ENCODE measurements around the gene SSC5D.

SSC5D gene

DNA sequence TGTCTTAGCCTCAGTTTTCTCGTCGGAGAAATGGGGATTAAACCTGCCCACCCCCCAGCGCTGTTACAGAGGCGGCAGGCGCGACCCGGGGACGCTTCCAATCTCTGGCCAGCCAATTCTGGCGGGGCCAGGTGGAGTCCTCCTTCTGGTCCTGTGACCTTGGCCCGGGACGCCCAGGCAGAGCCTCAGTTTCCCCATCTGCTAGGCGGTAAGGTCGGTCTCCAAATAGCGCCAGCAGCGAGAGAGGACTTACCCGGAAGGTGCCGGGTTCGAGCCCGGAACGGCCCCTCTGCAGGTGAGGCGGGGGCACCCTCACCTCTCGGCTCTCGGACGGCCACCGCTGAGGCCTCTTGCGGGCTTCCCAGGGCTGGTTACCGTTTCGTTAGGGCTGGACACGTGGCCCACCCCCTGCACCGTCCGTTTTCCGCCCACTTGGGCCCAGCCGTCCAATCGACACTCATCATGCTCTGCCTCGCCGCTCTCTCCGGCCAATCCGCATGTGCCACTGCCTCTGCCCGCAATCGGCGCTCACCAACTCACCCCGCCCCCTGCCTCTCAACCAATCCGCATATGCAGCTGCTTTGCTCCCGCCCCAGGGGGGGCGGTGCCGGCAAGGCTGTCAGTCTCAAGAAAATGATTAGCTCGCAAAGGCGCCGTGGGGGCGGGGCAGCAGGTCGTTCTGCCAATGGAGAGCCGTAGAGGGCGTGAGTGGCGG, 26.8 kb upstream of the SSC5D start, which contains the start of gene ISOC2 (continued):
- TF ChIP-seq, protein P1, sequence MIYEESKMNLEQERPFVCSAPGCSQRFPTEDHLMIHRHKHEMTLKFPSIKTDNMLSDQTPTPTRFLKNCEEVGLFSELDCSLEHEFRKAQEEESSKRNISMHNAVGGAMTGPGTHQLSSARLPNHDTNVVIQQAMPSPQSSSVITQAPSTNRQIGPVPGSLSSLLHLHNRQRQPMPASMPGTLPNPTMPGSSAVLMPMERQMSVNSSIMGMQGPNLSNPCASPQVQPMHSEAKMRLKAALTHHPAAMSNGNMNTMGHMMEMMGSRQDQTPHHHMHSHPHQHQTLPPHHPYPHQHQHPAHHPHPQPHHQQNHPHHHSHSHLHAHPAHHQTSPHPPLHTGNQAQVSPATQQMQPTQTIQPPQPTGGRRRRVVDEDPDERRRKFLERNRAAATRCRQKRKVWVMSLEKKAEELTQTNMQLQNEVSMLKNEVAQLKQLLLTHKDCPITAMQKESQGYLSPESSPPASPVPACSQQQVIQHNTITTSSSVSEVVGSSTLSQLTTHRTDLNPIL (CRISPR knock-in tag; IDR thresholded peaks at IDR 0.05; ENCODE audit: low read depth) = no peak
- TF ChIP-seq, protein P2, sequence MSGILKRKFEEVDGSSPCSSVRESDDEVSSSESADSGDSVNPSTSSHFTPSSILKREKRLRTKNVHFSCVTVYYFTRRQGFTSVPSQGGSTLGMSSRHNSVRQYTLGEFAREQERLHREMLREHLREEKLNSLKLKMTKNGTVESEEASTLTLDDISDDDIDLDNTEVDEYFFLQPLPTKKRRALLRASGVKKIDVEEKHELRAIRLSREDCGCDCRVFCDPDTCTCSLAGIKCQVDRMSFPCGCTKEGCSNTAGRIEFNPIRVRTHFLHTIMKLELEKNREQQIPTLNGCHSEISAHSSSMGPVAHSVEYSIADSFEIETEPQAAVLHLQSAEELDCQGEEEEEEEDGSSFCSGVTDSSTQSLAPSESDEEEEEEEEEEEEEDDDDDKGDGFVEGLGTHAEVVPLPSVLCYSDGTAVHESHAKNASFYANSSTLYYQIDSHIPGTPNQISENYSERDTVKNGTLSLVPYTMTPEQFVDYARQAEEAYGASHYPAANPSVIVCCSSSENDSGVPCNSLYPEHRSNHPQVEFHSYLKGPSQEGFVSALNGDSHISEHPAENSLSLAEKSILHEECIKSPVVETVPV (CRISPR knock-in tag; IDR thresholded peaks at IDR 0.05) = no peak
- TF ChIP-seq TCF4 (CRISPR knock-in tag; IDR thresholded peaks at IDR 0.05; ENCODE audit: borderline replicate concordance) = no peak
- 0 out of 2 replicates have a peak, but pooled peaks have one; percentile 41 for TF ChIP-seq RARB (CRISPR knock-in tag; IDR thresholded peaks at IDR 0.05)
- TF ChIP-seq CSDC2 (CRISPR knock-in tag; IDR thresholded peaks at IDR 0.05) = peak; percentile 82; the same call in 1 of the 2 replicates
- no peak for TF ChIP-seq ZNF70 (CRISPR knock-in tag; IDR thresholded peaks at IDR 0.05)

DNA sequence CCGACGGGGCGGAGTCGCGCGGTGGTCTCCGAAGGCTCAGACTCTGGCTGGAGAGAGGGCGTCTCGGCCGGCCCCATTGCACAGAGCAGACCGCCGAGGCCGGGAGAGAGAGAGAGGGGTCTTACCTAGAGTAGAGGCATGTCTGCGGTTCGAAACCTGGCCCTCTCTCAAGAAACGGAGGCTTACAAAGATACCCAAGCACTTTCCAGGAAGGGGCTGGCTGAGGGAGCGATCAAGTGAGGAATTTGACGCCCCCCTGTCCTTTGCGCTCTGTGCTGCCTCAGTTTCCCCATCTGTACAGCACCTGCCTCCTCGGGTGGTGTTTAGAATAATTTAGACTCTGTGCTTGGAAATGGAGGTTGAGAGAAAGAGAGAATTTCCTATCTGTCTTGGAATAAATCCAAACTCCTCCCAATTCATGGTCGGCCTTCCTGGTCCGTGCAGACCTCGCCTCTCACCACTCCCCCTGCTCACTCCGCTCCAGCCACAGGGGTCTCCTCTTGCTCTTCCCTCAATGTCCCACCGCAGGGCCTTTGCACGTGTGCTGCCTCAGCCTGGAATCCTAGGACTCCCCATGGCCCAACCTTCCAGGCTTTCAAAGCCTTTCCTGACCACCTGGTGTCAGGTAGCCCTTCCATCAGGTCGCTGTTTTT, 26.1 kb upstream of the SSC5D start:
- no peak for ATAC-seq
- TF ChIP-seq ZFP30 (CRISPR knock-in tag; IDR thresholded peaks at IDR 0.05) (0 out of 2 replicates have a peak, but pooled peaks have one; percentile 24), TOX (CRISPR knock-in tag; IDR thresholded peaks at IDR 0.05; ENCODE audit: borderline replicate concordance) (no peak), ARNTL (CRISPR knock-in tag; IDR thresholded peaks at IDR 0.05; ENCODE audit: borderline replicate concordance, low read depth) (no peak), ZNF565 (CRISPR knock-in tag; conservative IDR thresholded peaks at IDR 0.05; ENCODE audit: low read depth) (peak; percentile 57; the same call in 1 of the 2 replicates)

DNA sequence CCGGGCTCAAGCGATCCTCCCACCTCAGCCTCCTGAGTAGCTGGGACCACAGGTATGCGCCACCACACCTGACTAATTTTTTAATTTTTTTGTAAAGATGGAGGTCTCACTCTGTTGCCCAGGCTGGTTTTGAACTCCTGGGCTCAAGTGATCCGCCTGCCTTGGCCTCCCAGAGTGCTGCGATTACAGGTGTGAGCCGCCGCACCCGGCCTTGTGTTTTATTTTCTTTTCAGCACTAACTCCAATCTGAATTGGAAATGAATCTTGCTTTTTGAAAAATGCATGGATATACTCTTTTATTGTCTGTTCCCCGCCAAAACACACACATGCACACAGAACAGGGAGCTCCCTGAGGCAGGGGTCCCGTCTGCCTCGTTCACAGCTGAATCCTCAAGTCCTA, 25.5 kb upstream of the SSC5D start:
- no peak for ATAC-seq
- TF ChIP-seq, protein P3, sequence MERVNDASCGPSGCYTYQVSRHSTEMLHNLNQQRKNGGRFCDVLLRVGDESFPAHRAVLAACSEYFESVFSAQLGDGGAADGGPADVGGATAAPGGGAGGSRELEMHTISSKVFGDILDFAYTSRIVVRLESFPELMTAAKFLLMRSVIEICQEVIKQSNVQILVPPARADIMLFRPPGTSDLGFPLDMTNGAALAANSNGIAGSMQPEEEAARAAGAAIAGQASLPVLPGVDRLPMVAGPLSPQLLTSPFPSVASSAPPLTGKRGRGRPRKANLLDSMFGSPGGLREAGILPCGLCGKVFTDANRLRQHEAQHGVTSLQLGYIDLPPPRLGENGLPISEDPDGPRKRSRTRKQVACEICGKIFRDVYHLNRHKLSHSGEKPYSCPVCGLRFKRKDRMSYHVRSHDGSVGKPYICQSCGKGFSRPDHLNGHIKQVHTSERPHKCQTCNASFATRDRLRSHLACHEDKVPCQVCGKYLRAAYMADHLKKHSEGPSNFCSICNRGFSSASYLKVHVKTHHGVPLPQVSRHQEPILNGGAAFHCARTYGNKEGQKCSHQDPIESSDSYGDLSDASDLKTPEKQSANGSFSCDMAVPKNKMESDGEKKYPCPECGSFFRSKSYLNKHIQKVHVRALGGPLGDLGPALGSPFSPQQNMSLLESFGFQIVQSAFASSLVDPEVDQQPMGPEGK (CRISPR knock-in tag; IDR thresholded peaks at IDR 0.05; ENCODE audit: borderline replicate concordance) = no peak
- TF ChIP-seq, protein P4, sequence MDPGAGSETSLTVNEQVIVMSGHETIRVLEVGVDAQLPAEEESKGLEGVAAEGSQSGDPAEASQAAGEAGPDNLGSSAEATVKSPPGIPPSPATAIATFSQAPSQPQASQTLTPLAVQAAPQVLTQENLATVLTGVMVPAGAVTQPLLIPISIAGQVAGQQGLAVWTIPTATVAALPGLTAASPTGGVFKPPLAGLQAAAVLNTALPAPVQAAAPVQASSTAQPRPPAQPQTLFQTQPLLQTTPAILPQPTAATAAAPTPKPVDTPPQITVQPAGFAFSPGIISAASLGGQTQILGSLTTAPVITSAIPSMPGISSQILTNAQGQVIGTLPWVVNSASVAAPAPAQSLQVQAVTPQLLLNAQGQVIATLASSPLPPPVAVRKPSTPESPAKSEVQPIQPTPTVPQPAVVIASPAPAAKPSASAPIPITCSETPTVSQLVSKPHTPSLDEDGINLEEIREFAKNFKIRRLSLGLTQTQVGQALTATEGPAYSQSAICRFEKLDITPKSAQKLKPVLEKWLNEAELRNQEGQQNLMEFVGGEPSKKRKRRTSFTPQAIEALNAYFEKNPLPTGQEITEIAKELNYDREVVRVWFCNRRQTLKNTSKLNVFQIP (CRISPR knock-in tag; IDR thresholded peaks at IDR 0.05; ENCODE audit: borderline replicate concordance, low read depth) = no peak

DNA sequence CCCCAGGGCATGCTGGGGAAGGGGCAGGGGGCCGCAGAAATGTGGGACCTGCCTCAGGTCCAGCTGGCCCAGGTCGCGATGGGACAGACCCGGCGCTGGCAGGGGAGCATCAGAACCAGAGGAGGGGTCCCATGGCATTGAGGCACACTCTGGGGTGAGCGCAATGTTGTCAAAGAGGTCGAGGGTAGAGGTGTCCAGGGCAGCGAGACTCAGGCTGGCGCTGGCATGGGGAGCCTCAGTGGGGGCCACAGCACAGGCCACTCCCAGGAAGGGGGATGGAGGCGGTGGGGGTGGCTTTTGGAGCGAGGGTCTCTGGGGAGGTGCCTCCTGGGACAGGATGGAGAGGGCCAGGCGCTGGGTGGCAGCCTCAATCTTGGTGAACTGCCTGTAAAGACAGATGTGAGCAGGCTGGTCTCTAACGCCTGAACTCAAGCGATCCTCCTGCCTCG, 24.6 kb upstream of the SSC5D start:
- no peak for ATAC-seq
- TF ChIP-seq PPARA (CRISPR knock-in tag; IDR thresholded peaks at IDR 0.05; ENCODE audit: borderline replicate concordance) (no peak), ZNF70 (CRISPR knock-in tag; IDR thresholded peaks at IDR 0.05) (no peak), ZC3H10 (CRISPR knock-in tag; IDR thresholded peaks at IDR 0.05) (no peak), OSR1 (CRISPR knock-in tag; IDR thresholded peaks at IDR 0.05) (no peak), ESRRG (CRISPR knock-in tag; IDR thresholded peaks at IDR 0.05) (no peak), ZFP3 (CRISPR knock-in tag; IDR thresholded peaks at IDR 0.05) (no peak), ARNTL (CRISPR knock-in tag; IDR thresholded peaks at IDR 0.05; ENCODE audit: borderline replicate concordance, low read depth) (no peak), SNAI2 (CRISPR knock-in tag; IDR thresholded peaks at IDR 0.05) (no peak), ZNF8 (CRISPR knock-in tag; IDR thresholded peaks at IDR 0.05) (no peak), ZNF565 (CRISPR knock-in tag; conservative IDR thresholded peaks at IDR 0.05; ENCODE audit: low read depth) (no peak), GLIS3 (CRISPR knock-in tag; IDR thresholded peaks at IDR 0.05) (no peak), ISL1 (CRISPR knock-in tag; IDR thresholded peaks at IDR 0.05) (no peak), CSDC2 (CRISPR knock-in tag; IDR thresholded peaks at IDR 0.05) (no peak)
- TF ChIP-seq, protein P3 (CRISPR knock-in tag; IDR thresholded peaks at IDR 0.05; ENCODE audit: borderline replicate concordance) = no peak
- TF ChIP-seq, protein P2 (CRISPR knock-in tag; IDR thresholded peaks at IDR 0.05) = no peak

All from SK-N-SH treated with all-trans-retinoic acid at 6 μM for 48 hours (cell line).